Peyer's patch (tissue), 4 donors: ENCODE results near the gene TNMD.

Experiments
- CTCF ChIP-seq, 6 experiments: fragments of 450-650 bp in 4 of 6; fragments of 200-600 bp in 2 of 6; sonication (generic) in 1 of 6; IDR thresholded peaks; one replicate each; pipeline ENCODE4 v1.5.1; 2017 to 2019; ENCODE audit warnings: antibody characterized with exemption in 6 of 6, mild to moderate bottlenecking in 3 of 6, moderate library complexity in 1 of 6
- POLR2A ChIP-seq, 2 donors: fragments of 450-650 bp; IDR thresholded peaks; one replicate each; pipeline ENCODE4 v1.5.1; 2017; ENCODE audit warnings: antibody characterized with exemption in 2 of 2, mild to moderate bottlenecking in 2 of 2, moderate library complexity in 2 of 2

- TF ChIP-seq CTCF (IDR thresholded peaks at IDR 0.05) (no peak), POLR2A (IDR thresholded peaks at IDR 0.05) (no peak)
Observed at GRCh38 chrX:100591256-100592051, 6.7 kb downstream of the TNMD start.
